COR-L47 (cell line): Measurements from ENCODE around the gene NTM.
A peak's percentile ranks its signal among the peaks of the same experiment; 100 is the strongest.

ENCODE experiments used
- DNase-seq: peaks from one replicate; lab custom pipeline; 2025; lab: John Stamatoyannopoulos, UW

The NTM gene

DNA sequence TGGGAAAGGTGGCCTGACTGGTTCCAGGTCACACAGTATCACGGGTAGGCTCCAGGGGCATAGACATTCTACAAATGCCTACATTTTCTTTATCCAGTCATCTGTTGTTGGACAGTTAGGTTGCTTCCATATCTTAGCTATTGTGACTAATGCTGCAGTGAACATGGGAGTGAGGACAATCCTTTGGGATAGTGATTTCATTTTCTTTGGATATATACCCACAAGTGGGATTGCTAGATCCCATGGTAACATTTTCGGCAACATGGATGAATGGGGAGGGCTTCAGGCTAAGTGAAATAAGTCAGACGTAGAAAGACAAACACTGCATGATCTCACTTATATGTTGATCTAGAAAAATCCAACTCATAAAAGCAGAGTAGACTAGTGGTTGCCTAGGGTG is 744.3 kb downstream of the NTM start:
- DNase-seq: no peak

DNA sequence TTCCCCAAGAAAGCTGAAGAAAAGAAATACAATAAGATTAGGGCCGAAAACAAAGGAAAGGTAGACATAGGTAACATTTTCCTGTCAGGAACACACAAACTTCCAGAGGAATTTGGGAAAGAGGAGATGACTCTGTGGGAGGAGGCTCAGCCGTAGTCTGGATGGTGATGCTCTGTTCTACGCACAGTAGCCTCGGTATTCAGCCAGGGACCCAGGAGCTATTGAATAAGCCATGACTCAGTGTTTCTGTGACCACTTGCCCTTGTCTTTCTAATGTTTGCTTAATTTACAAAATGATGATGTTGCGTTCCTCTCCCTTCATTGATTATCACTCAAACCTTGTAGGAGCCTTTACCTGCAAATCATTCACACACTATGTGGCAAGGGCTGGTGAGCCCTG is 745.0 kb downstream of the NTM start:
- no peak for DNase-seq

DNA sequence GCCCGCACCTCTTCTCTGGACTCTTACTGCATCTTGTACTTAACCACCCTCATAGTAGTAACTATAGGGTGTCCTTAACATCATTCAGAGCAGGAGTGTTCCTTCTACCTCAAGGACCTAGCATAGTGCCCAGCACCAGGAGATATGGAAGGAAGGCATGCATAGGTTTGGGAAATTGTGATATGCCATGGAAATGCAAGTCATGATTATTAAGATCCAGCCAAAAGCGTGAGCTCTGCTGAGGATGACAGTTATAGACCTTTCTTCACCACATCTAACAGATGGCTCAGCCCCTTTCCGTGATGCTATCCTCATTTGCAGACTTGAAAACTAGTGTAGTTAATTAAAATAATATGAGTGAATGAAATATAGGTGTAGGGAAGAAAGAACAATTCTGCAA is 746.1 kb downstream of the NTM start:
- no peak for DNase-seq

DNA sequence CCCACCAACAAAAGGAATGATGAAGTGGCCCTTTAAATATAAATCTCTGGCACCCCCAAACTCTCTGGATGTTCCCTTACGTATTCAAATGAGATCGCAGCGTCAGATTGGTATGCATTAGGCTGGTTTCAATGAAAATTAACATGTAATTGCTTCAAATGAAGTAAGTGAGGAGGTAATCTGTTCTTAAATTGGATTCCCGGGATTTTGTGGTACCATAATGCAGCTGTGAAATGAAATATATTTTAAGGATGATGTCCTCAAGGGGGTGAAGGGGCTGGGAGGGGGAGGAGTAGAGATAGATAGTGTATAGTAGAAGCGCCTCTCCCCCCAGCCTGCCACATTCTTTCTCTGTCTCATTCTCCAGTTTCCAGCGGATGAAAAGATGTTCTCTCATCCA is 748.2 kb downstream of the NTM start:
- no peak for DNase-seq

DNA sequence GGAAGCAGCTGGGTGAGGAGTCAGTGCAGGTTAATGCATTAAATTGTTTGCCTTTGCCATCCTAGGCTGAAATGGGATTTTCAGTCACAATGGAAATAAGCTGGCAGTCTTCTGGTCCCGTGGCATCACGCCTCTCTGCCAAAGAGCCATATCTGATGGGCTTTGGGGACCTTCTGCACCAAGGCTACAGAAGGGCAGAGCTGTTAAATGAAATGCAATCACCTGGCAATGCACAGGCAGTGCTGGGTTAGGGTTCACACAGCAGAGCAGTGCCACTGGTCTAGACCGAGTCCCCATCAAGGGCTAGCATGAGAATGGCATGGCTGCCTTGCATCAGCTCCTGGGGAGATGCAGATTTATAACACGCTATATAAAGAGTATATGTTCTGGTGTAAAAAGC is 749.2 kb downstream of the NTM start:
- DNase-seq: no peak

DNA sequence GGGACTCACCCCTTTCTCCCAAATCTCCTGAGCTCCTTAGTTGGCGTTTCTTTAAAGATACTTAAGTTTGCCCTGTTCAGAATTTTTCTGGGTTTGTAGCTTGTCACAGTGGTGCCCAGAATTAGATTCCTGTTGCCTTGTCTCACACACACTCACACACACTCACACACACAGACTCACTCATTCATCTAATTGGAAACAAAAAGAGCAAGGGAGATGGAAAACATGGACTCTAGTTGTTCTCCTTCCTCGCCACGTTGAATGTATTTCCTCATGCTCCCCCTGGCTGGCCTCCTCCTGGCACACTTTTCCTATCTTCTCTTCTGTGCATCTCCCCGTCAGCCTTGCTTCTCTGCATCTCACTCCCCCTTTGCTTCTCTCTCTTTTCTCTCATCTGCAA is 752.3 kb downstream of the NTM start:
- DNase-seq: no peak

DNA sequence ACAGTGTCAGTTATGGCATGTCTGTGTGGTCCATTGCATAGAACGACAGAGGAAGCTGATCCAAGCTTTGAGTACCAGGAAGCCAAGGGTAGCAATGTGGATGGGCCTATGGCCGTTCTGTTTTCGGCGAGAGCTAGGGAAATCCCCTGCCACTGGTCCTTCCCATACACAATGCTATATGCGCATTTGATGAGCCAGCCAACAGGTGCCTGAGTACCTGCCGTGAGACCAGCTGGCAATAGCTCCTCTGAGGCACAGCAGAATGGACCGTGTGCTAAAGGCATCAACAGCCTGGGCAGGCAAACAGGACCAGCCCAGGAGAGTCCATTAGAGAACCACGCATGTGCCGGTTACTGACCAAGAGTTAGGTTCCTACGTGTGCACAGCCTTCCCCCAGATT is 753.0 kb downstream of the NTM start:
- no peak for DNase-seq

DNA sequence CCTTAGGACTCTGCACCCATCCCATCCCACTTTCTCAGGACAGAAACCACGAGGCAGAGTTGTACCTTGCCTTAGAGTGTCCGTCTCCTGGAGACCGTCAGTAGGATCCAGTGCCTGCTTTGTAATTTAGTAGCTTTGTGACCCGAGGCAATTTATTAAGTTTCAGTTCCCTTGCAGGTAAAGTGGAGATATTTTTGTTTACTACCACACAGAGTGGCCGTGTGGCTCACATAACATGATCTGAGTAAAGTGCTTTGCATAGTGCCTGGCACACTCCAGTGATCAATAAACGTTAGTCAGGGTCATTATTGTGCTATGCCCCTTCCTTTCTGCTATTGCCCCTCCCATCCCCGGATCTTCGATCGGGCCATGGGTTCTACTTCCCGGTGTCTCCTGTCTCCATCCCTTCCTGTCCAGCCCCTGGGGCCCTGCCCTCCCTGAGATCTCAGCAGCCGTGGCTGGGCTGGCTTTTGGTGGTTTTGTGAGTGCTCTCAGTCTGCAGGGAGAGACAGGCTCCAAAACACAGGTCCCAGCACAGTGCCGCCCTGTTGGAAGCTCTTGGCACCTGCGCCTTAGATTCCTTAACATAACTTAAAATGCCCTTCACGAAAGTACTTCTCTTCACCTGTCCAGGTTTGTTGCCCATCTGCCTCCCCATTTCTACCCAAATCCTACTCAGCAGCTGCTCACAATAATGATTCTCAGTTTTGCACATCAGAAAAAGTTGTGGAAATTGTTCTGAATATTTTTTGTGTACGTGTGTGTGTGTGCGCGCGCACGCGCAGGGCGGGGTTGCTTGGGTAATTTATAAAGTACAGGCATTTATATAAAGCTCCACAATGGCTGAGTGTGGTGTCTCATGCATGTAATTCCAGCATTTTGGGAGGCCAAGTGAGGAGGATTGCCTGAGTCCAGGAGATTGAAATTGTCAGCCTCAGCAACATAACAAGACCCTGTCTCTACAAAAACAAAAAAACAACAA is 753.7 kb downstream of the NTM start:
- no peak for DNase-seq

DNA sequence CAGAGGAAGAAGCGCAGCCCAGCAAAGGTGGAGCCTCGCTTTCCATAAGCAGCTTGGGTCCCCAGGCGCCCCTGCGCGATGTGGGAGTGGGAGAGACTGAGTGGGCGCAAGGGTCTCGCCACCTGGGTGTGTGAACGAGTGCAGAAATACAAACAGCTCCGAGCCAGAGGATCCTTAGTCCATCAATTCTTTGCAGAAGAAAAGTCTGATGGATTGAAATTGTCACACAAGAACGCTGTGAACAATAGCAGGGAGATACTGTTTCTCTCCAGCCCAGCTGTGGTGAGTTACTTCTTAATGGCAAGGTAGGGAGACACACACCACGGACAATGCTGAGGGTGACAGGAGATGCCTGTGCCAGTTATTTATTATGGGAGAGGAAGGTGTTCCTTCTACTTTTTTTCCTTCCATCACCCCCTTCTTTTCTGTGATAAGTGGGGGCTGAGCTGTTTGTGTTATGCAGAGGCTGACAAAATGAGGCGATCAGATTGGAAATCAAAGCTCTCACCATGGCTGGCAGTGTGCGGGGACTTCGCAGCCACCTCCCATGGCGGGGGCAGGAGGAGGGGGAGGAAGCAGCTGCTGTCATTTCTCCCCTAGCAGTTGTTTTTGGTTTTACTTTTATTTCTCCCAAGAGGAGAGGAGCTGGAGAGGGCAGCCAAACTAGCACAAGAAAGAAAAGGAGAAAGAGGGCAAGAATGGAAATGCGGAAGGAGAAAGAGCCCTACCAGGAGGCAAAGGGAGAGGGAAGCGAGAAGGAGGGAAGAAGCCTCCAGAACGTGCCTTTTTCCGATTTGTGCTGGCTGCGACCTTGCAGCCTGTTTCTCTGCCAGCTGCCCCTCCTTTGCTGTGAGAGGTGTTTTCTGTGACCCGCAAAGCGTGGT is 755.8 kb downstream of the NTM start:
- DNase-seq: peak; percentile 68

DNA sequence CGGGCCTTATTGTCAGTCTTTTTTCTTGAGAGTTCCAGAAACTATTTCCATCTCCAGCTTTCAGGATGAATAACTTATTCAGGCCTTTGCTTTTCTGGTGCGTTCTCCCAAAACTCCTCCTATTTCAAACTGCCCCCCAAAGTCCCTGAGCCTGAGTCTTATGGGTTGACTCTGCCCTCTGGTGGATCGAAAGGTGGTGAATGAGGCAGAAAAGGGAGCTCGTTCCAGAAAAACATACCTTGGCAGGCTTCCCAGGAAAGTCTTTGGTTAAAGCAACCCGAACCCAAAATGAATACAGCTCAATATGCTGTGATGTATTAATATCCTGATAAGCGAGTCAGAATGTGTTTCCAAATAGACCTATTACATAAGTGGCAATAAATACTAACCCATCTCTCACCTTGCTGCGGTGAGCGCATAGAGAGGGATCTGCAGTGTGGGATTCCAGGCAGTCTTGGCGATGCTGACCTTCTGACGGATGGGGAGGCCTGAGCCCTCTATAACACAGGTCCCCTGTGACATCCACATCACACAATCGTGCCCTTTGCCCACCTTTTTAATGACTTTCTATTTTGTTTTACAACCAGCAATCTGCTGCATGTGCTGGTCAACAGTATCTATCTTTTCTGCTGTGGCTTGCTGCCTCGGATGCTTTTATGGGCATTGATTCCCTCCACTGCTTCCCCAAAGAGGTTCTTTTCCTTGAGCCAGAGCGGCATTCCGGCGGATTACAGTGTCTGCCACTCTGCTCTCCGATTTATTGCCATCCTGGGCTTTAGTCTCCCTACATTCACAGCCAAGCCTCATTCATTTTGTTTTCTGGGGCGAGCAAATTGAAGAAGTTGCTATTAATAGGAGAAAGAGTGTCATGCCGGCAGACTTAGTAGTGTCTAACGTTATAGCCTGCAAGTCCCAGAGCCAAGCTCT is 756.8 kb downstream of the NTM start:
- peak; percentile 88 for DNase-seq

DNA sequence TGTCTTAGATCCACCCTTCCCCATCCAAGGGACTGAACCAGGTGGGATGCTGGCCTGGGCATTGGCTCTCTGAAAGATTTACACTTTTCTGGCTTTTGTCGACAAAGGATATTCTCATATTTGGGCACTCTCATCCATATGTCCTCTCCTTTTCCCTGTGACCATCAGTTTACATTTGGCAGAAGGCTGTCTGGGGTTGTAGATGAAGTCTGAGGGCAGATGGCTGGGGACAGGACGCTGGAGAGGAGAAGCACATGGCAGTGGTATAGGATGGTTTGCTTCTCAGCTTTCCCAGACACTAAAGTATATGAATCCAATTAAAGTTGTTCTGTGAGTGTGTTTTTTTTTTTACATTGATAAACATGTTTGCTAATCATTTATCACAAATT is 757.5 kb downstream of the NTM start:
- no peak for DNase-seq

DNA sequence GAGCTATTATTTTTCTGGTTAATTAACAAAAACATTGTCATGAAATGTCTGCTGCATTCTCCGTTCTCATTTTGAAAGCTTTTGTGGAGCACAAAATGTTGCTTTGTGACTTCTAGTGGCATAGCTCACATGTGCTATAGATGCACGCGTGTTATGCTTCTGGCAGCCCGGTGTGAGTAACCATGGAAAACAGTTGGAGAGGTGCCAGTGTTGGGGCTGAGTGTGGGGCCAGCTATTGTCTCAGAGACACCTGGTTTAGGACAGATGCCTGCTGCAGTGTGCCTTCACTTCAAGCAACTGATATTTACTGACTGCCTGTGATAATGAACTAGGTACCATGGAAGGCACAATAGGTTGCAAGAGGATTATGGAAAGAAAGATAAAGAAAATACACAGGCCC is 760.6 kb downstream of the NTM start:
- DNase-seq: peak; percentile 98

DNA sequence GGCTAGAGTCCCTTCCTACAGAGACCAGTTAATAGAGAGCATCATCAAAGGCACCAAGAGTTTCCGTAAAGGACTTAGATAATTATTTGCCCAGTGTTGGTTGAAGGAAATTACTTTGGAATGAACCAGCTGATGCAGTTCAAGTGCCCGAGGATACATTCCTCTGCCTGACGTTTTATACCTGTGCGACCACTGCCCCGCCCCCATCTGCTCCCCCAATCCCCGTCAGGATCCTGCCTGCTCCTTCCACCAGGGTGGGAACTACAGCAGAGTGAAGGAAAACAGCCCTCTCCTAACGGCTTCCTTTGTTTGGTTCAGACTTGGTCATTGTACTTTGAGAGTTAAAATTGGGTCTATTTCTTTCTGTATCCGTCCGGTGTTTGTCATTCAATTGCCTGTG is 761.5 kb downstream of the NTM start:
- no peak for DNase-seq

DNA sequence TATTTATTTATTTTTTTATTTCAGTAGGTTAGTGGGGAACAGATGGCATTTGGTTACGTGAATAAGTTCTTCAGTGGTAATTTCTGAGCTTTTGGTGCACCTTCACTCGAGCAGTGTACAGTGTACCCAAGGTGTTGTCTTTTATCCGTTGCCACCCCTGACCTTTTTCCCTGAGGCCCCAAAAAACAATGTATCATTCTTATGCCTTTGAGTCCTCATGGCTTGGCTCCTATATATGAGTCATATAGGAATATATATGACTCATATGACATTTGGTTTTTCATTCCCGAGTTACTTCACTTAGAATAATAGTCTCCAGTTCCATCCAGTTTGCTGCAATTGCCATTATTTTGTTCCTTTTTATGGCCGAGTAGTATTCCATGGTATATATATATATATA is 763.9 kb downstream of the NTM start:
- no peak for DNase-seq

DNA sequence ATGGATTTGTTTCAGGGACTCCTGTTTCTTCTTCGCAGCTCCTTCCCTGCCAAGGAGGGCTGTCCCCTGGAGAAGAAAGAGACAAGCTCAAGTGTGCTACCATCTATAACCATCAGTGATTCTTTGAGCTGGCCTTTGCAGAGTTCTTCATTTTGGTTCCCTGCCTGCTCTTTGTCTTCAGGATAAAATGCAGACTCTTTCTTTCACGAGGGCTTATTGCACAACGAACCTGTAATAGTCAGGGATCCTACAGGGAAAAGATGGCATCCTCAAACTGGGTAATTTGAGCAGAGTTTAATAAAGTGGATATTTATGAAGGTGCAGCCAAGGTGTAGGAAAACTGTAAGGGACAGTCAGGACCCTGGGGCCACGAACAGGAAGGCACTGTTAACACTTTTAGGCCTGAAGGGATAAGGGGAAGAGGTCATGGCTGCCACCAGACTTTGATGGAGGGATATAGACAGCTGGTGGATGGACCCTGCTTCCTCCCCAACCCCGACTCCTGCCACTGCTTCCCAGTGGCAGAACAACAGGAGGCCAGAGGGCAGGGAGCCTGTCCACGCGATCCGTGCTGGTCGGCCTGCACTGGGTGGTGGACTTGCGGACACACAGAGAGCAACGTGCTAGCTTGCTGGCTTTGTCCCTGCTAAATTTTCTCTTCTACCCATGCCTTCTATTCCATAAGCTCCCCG is 767.0 kb downstream of the NTM start:
- no peak for DNase-seq

DNA sequence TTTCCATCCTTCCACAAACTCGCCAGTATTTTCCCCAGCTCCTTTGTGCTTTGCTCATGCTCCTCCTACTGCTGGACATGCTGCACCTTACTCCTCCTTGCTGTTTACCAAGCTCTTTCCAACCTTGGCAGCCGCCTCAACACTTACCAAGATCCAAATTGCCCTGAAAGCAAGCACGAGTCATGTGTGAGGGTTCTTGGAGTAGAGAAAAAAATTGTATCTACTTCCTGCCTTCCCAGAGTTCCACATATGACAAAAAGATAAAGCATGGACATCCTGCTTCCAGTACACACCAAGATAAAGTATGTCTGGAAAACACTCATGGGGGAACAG is 767.5 kb downstream of the NTM start:
- no peak for DNase-seq

DNA sequence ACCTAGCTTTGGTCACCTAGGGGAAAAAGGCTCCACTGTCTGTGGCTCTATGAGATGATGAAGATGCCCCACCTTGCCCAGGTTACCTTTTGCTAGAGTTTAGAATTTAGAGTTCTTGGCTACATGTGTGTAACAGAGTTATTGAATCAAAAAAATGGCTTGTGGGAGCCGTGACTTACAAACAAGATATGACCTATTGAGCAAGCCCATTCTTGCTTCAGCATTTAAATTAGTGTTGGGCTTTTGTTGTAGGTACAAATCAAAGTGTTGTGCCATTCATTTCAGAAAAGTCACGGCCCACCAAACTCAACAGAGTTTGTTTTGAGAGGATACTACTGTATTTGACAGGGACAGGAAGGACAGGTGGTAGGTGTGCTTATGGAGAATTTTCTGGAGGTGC is 768.8 kb downstream of the NTM start:
- no peak for DNase-seq

DNA sequence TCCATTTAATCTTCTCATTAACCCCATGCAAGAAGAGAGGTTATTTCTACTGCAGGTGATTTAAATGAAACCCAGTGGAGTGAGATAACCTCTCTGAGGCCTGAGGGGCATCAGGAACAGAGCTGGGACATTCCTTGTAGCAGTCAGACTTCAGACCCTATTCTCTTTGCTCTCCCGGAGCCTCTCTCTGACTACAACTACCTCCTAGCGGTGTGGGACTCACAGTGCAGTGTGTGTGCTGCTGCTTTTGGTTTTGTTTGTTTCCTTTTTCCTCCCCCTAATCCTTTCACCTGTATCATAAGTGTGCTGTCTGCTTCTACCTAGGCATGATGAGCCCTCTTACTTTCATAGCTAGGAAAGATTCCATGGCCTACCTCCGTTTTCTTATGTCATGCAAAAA is 769.6 kb downstream of the NTM start:
- DNase-seq: no peak

DNA sequence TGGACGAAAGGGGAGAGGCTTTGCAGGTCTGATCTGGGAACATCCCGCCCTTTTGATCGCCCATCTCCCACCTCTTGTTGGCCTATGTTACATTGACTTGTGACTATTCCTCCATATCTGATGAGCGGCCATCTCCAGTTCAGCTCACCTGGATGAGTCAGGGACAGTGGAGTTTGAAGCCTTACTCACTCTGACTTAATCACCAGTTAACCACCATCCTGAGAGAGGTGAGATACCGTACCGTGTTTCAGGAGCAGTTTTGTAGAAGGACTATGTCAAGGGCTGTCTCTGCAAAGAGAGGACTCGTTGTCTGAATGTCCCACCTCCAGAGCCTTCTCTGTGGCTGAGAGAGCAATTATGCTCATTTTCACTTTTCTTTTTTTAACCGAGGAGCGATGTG is 771.7 kb downstream of the NTM start:
- no peak for DNase-seq

DNA sequence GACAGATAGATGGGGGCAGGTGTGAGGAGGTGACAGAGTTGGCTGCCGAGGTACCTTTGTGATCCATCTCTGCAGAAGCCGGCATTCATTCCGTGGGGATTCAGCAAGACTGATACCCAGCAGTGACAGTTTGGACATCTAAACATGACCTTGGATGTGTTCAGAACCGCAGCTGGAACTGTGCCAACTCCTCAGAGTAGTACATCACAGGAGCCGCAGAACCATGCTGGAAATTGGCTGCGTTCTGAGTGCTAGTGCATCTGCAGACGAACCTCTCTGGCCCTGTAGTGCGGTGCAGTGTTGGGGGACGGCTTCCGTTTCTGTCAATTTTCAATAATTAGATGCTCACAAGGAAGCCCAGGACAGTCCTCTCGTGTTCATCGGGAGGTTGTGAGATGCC is 772.1 kb downstream of the NTM start:
- peak; percentile 66 for DNase-seq

DNA sequence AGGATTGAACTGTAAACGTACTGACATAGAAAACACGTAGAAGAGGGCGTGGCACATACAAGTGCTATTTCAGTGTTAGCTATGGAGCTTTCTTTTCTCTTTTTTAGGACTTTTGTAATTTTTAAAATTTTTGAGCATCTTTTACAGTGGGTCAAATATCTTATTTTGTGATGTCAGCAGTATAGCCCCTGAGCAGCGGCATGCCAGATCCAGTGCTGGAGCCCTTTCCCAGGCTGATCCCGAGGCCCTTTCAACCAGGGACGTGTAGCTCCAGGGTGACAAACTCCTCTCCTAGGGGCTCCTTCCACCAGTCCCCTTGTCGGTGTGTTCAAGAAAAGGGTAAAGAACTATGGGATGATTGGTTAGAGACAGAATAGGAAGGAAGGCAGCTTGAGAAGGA is 777.0 kb downstream of the NTM start:
- no peak for DNase-seq

DNA sequence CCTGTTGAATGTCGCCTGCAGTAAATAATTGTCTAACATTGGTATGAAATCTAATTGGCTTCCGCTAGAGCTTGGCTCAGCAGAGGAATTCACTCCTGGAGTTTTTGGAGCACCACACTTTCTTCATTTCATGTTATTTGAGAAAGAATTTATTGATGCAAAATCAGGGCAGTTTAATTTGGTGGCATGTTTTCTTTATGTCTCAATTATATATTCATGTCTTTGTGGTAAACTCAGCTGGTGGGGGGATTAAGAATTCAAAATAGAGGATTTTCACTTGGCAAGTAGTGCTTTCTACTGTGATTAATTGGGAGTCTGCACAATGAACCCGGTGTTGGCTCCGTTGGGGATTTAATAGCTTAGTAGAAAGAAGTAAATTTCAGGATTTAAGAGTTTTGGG is 784.4 kb downstream of the NTM start:
- DNase-seq: no peak
